Renal cortex interstitium (tissue), 15 donors: ENCODE results near the gene IFNGR2. TPM values are rescaled to one million over a fixed set of nuclear protein-coding genes. Genes with fewer than 3 reads are reported as not detected.
"Not testable (repeated sequence)": the region's sequence is repeated elsewhere in the genome, so short reads cannot be mapped to it uniquely, and the experiment has no call there.

Source experiments
- DNase-seq, 11 donors: peaks; one replicate each; pipeline ENCODE4 v3.0.0-alpha.2; 2013; ENCODE audit warnings: low read depth in 9 of 11, low spot score in 4 of 11; ENCODE audit errors: extremely low read depth in 1 of 11
- long read RNA-seq, 16 experiments: transcript quantifications; one replicate each; lab custom pipeline, GENCODE V29; 2026
- polyA plus RNA-seq, 3 donors: library from polyadenylated mRNA; unstranded; fragments of 120-200 nt; gene quantifications; one replicate each; pipeline ENCODE4 v1.2.1, GENCODE V29; 2013; ENCODE audit not compliant: insufficient read length in 3 of 3

Gene IFNGR2
- 10 to 100 TPM; 75.0 to 88.7 (median 77.1) TPM for polyA plus RNA-seq
- long read RNA-seq, donor 1, transcript IFNGR2-201 (7 exons, 2,221 nt): major isoform, 17 of 56 reads
- long read RNA-seq, donor 1, partial matches to known transcripts: 32 of 56 reads
- long read RNA-seq, donor 1, other reads (novel, unspliced or antisense): 5 of 56 reads
- long read RNA-seq, donor 2, transcript IFNGR2-201 (7 exons, 2,221 nt): major isoform, 36 of 101 reads
- long read RNA-seq, donor 2, partial matches to known transcripts: 64 of 101 reads
- long read RNA-seq, donor 2, other reads (novel, unspliced or antisense): 0 of 101 reads
- long read RNA-seq, donor 3, transcript IFNGR2-201 (7 exons, 2,221 nt): major isoform, 31 of 40 reads
- long read RNA-seq, donor 3, partial matches to known transcripts: 5 of 40 reads
- long read RNA-seq, donor 3, other reads (novel, unspliced or antisense): 0 of 40 reads
- long read RNA-seq, donor 4, transcript IFNGR2-201 (7 exons, 2,221 nt): major isoform, 21 of 83 reads
- long read RNA-seq, donor 4, partial matches to known transcripts: 62 of 83 reads
- long read RNA-seq, donor 4, other reads (novel, unspliced or antisense): 0 of 83 reads
- long read RNA-seq, donor 5, transcript IFNGR2-201 (7 exons, 2,221 nt): major isoform, 41 of 210 reads
- long read RNA-seq, donor 5, partial matches to known transcripts: 117 of 210 reads
- long read RNA-seq, donor 5, other reads (novel, unspliced or antisense): 49 of 210 reads
- long read RNA-seq, donor 6, transcript IFNGR2-201 (7 exons, 2,221 nt): major isoform, 16 of 26 reads
- long read RNA-seq, donor 6, partial matches to known transcripts: 10 of 26 reads
- long read RNA-seq, donor 6, other reads (novel, unspliced or antisense): 0 of 26 reads
- long read RNA-seq, donor 7, transcript IFNGR2-201 (7 exons, 2,221 nt): major isoform, 25 of 85 reads
- long read RNA-seq, donor 7, partial matches to known transcripts: 59 of 85 reads
- long read RNA-seq, donor 7, other reads (novel, unspliced or antisense): 0 of 85 reads
- long read RNA-seq, donor 8, transcript IFNGR2-201 (7 exons, 2,221 nt): major isoform, 56 of 194 reads
- long read RNA-seq, donor 8, partial matches to known transcripts: 123 of 194 reads
- long read RNA-seq, donor 8, other reads (novel, unspliced or antisense): 13 of 194 reads
- long read RNA-seq, donor 9, transcript IFNGR2-201 (7 exons, 2,221 nt): major isoform, 21 of 59 reads
- long read RNA-seq, donor 9, partial matches to known transcripts: 31 of 59 reads
- long read RNA-seq, donor 9, other reads (novel, unspliced or antisense): 6 of 59 reads
- long read RNA-seq, donor 10, transcript IFNGR2-201 (7 exons, 2,221 nt): major isoform, 19 of 33 reads
- long read RNA-seq, donor 10, partial matches to known transcripts: 11 of 33 reads
- long read RNA-seq, donor 10, other reads (novel, unspliced or antisense): 0 of 33 reads
- long read RNA-seq, donor 11, transcript IFNGR2-201 (7 exons, 2,221 nt): major isoform, 23 of 25 reads
- long read RNA-seq, donor 11, partial matches to known transcripts: 0 of 25 reads
- long read RNA-seq, donor 11, other reads (novel, unspliced or antisense): 0 of 25 reads
- long read RNA-seq, donor 12, transcript IFNGR2-201 (7 exons, 2,221 nt): major isoform, 11 of 89 reads
- long read RNA-seq, donor 12, partial matches to known transcripts: 78 of 89 reads
- long read RNA-seq, donor 12, other reads (novel, unspliced or antisense): 0 of 89 reads
- long read RNA-seq, donor 13, transcript IFNGR2-201 (7 exons, 2,221 nt): major isoform, 49 of 181 reads
- long read RNA-seq, donor 13, partial matches to known transcripts: 129 of 181 reads
- long read RNA-seq, donor 13, other reads (novel, unspliced or antisense): 0 of 181 reads
- long read RNA-seq, donor 14, transcript IFNGR2-201 (7 exons, 2,221 nt): major isoform, 20 of 65 reads
- long read RNA-seq, donor 14, partial matches to known transcripts: 45 of 65 reads
- long read RNA-seq, donor 14, other reads (novel, unspliced or antisense): 0 of 65 reads
- long read RNA-seq, donor 15, transcript IFNGR2-201 (7 exons, 2,221 nt): major isoform, 8 of 38 reads
- long read RNA-seq, donor 15, partial matches to known transcripts: 30 of 38 reads
- long read RNA-seq, donor 15, other reads (novel, unspliced or antisense): 0 of 38 reads
- long read RNA-seq, donor 16, transcript IFNGR2-201 (7 exons, 2,221 nt): major isoform, 71 of 254 reads
- long read RNA-seq, donor 16, partial matches to known transcripts: 135 of 254 reads
- long read RNA-seq, donor 16, other reads (novel, unspliced or antisense): 47 of 254 reads

GRCh38 chr21:33403128-33403785 is at the start of gene IFNGR2:
Gene IFNGR2 (plus strand): TSS chr21:33403413. CDS start chr21:33403544, 131 bp downstream.
- DNase-seq: no peak

- no peak for DNase-seq
These were observed 47.9 kb upstream of the IFNGR2 start for GRCh38 chr21:33355355-33355754.

GRCh38 chr21:33355996-33356395 is 47.2 kb upstream of the IFNGR2 start:
- no peak for DNase-seq

GRCh38 chr21:33357177-33357576 is 46.0 kb upstream of the IFNGR2 start:
- no peak for DNase-seq

- DNase-seq: no peak
These were observed 43.8 kb upstream of the IFNGR2 start for GRCh38 chr21:33359446-33359845.

DNA sequence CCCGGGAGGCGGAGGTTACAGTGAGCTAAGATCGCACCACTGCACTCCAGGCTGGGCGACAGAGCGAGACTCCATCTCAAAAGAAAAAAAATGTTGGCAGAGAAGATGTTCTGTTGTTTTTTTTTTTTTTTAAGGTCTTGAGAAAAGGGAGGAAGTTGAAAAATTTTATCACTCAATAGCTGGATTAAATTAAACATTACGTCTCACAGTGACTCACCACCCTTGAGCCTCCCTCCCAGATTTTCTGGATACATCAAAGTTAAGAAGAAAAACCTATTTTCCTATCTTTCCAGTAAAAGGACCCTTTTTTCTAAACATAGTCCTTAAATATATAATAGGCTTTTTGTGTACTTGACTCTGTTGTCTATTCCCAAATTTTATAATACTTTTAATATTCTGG is 42.9 kb upstream of the IFNGR2 start:
- no peak for DNase-seq

DNA sequence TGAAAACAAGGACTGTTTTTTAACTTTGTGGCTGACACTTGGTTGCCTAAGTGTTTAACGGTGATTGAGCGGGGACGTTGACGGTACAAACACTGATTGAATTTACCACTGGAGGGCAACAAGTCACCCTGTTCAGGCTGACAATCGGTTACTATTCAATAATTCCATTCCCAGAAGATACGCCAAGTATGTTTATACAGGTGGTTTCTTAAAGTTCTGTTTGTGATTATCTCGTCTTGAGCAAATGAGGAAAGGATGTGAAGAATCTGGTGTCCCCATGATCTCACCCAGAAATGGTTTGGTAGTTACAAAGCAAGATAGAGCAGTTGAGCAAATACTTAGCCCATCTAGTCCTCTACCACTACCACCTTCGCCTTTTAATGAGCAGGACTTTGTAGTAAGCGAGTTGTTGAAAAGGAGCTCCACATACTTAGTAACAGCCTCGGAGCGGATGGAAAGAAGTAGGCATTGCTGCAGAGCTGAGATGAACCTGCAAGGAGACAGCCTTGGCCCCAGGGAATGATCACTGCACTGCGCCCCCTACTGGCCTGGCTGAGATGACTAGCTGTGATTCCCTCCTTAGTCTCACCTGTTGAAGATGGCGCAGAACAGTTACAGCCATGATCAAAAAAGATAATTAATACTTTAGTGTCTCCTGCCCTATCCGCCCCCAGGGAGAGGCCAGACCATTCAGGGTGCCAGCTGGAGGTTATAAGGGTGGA is 42.2 kb upstream of the IFNGR2 start:
- DNase-seq: peak in 2 of 11 donors; percentile 53

DNA sequence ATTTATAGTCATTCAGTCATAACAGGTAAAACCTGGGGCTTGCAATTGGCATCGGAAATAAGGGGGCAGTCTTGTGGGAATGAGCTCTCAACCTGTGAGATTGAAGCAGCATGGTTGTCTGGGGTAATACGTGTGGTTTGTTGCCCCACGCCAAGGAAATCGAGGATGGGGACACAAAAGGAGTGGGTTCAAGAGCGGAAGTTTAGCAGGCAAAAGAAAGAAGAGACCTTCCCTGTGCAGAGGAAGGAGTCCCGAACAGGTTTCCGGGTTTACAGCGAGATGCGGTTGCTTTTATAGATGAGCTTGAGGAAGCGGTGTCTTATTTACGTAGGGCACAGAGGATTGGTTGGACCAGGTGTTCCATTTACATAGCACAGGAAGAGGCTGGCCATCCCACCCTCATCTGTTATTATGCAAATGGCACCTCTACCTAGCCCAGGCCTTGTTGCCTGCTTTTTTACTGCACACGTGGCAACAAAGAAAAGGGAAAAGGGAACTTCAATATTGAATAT is 41.1 kb upstream of the IFNGR2 start:
- no peak for DNase-seq

DNA sequence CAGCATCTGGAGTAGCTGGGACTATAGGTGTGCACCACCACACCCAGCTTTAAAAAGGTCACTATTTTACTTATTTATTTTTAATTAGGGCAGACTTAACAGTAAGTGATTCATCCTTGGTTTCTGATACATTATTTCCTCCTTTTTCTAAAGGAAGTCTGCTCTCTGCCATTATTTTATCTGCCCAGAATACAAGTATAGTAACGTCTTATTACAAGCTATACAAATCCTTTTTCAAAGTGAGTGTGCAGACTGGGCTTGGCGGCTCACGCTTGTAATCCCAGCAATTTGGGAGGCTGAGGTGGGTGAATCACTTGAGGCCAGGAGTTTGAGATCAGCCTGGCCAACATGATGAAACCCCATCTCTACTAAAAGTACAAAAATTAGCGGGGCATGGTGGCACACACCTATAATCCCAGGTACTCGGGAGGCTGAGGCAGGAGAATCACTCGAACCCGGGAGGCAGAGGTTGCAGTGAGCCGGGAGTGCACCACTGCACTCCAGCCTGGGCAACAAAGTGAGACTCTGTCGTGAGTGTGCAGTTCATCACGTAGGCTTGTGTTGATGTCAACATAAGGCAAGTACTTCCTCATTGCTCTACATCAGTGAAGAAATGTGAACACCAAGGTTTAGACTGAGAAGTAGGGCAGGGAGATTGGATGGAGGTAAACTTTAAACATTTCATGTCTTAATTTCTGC is 39.2 kb upstream of the IFNGR2 start:
- DNase-seq: not testable (repeated sequence)

GRCh38 chr21:33364830-33365229 is 38.4 kb upstream of the IFNGR2 start:
- no peak for DNase-seq

DNA sequence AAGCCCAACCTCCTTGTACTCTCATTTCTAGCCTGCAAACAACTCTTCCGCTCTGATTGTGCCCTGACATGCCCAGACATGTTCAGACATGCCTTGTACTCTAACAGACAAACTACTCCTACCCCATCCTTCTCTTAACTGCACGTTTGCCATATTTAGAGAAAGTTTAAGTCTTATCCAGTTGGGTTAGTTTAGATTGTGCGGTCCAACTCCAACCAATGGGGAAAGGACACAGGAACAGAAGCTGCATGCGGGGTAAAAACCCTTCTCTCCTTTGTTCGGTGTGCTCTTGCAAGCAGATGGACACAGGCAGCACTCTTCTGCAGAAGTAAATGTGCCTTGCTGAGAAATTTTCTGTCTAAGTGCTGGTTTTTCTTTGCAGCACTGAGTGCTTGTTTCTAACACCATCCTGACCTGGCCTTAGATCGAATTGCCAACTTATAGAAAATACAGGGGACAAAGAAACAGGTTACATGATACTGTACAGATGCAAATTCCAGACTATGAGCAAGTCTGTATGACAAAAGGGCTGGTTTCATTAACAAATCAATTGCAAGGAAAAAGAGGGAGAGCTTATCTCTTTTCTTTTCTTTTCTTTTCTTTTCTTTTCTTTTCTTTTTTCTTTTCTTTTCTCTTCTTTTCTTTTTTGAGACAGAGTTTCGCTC is 35.8 kb upstream of the IFNGR2 start:
- no peak for DNase-seq

- no peak for DNase-seq
These were observed 35.1 kb upstream of the IFNGR2 start for GRCh38 chr21:33368124-33368523.

GRCh38 chr21:33368576-33368975 is 34.6 kb upstream of the IFNGR2 start:
- DNase-seq: no peak

DNA sequence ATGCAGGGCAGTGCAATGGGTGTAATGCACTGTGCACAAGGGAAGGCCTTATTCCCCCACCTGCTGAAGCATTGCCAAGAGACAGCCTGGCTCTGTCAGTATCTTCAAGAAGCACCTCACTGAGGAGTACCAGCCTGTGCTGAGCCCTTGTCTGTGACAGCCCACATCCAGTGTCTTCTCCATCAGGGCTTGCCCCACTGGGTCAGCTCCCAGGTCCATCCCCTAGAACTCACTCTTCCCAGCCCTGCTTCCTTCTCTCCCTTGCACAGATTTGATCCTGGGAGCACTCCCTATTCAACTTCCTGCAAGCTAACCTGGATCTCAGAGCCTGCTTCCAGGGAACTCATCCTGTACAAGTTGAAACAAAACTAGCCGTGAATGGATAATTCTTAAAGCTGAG is 33.6 kb upstream of the IFNGR2 start:
- DNase-seq: no peak

- no peak for DNase-seq
These were observed 32.9 kb upstream of the IFNGR2 start for GRCh38 chr21:33370305-33370704.
